Astrocyte (in vitro differentiated cells and primary cell): ENCODE results near the gene BACH2. TPM values are rescaled to one million over a fixed set of nuclear protein-coding genes. Genes with fewer than 3 reads are reported as not detected.

Experiments
- DNase-seq: peaks from one replicate; pipeline ENCODE4 v3.0.0-alpha.2; 2010; ENCODE audit warnings: low read depth
- FAIRE-seq: peaks from 2 replicates; lab custom pipeline; 2011; peaks lifted over from hg19 to GRCh38; lab: Jason Lieb, UNC
- H2AFZ ChIP-seq: 2 replicates; pipeline ENCODE4 v1.6.0; 2012; ENCODE audit warnings: low read depth, low read length, inconsistent platforms
- H3K27ac ChIP-seq: 2 replicates; pipeline ENCODE4 v1.5.1; 2011; ENCODE audit warnings: low read depth, low read length, inconsistent platforms
- H3K27me3 ChIP-seq: 2 replicates; pipeline ENCODE4 v1.6.0; 2011; ENCODE audit warnings: low read length, inconsistent platforms; ENCODE audit not compliant: insufficient read depth
- H3K36me3 ChIP-seq: 2 replicates; pipeline ENCODE4 v1.5.1; 2011; ENCODE audit warnings: low read length, inconsistent platforms; ENCODE audit not compliant: insufficient read depth
- H3K4me1 ChIP-seq: 2 replicates; pipeline ENCODE4 v1.5.1; 2011; ENCODE audit warnings: low read length, inconsistent platforms; ENCODE audit not compliant: insufficient read depth
- H3K4me2 ChIP-seq: 2 replicates; pipeline ENCODE4 v1.6.0; 2012; ENCODE audit warnings: low read length, inconsistent platforms
- H3K4me3 ChIP-seq: 2 replicates; pipeline ENCODE4 v1.5.1; 2011; ENCODE audit warnings: low read depth, mild to moderate bottlenecking, low read length, inconsistent platforms; ENCODE audit not compliant: insufficient read depth
- H3K79me2 ChIP-seq: 2 replicates; pipeline ENCODE4 v1.6.0; 2012; ENCODE audit warnings: mild to moderate bottlenecking, low read length, inconsistent platforms; ENCODE audit not compliant: insufficient read depth
- H3K9ac ChIP-seq: 2 replicates; pipeline ENCODE4 v1.6.0; 2012; ENCODE audit warnings: mild to moderate bottlenecking, low read length, inconsistent platforms
- H3K9me3 ChIP-seq: 2 replicates; pipeline ENCODE4 v1.5.1; 2012; ENCODE audit warnings: low read depth, mild to moderate bottlenecking, low read length, inconsistent platforms; ENCODE audit not compliant: insufficient read depth
- H4K20me1 ChIP-seq: 2 replicates; pipeline ENCODE4 v1.6.0; 2012; ENCODE audit warnings: low read length, inconsistent platforms; ENCODE audit not compliant: insufficient read depth
- H3K27ac Mint-ChIP-seq: one replicate; pipeline ENCODE4 v1.8.0; 2021; ENCODE audit warnings: mild to moderate bottlenecking, mixed read lengths; ENCODE audit not compliant: unreplicated experiment
- H3K27me3 Mint-ChIP-seq: one replicate; pipeline ENCODE4 v1.8.0; 2021; ENCODE audit warnings: low read depth, mixed read lengths; ENCODE audit not compliant: unreplicated experiment
- H3K36me3 Mint-ChIP-seq: one replicate; pipeline ENCODE4 v1.8.0; 2021; ENCODE audit warnings: low read depth, mixed read lengths; ENCODE audit not compliant: unreplicated experiment
- H3K4me1 Mint-ChIP-seq: one replicate; pipeline ENCODE4 v1.8.0; 2021; ENCODE audit warnings: low read depth, mixed read lengths; ENCODE audit not compliant: unreplicated experiment
- H3K4me3 Mint-ChIP-seq: one replicate; pipeline ENCODE4 v1.8.0; 2021; ENCODE audit warnings: mild to moderate bottlenecking, moderate library complexity, mixed read lengths; ENCODE audit not compliant: unreplicated experiment
- H3K9me3 Mint-ChIP-seq: one replicate; pipeline ENCODE4 v1.8.0; 2021; ENCODE audit warnings: mild to moderate bottlenecking, mixed read lengths; ENCODE audit not compliant: unreplicated experiment
- CTCF ChIP-seq: IDR thresholded peaks from 2 replicates; pipeline ENCODE4 v1.5.1; 2011; ENCODE audit warnings: low read depth, mild to moderate bottlenecking, inconsistent platforms, low read length, moderate library complexity; ENCODE audit not compliant: insufficient read depth
- EZH2 ChIP-seq: IDR thresholded peaks from 2 replicates; pipeline ENCODE4 v1.6.1; 2012; ENCODE audit warnings: mild to moderate bottlenecking, low read length, inconsistent platforms; ENCODE audit not compliant: insufficient read depth
- total RNA-seq: library from RNA; stranded (reverse); gene quantifications from 2 replicates; pipeline ENCODE4 v1.2.1, GENCODE V29; 2021

BACH2 gene
- total RNA-seq, 1 donor from 2014 or later: 17.5 TPM

- no peak overlapping the region for H3K4me2 ChIP-seq
- no peak overlapping the region for H3K27ac Mint-ChIP-seq
- H3K27ac ChIP-seq: no peak overlapping the region
- DNase-seq: no peak
- H3K27me3 ChIP-seq: peaks cover 15% of the 10 kb centered on the region
- H3K9me3 ChIP-seq: no peaks in the 10 kb centered on the region
- no peaks in the 10 kb centered on the region for H3K36me3 Mint-ChIP-seq
- no peaks in the 10 kb centered on the region for H3K9me3 Mint-ChIP-seq
- no peaks in the 10 kb centered on the region for H3K4me1 ChIP-seq
- H3K9ac ChIP-seq: no peak overlapping the region
- FAIRE-seq: no peak
- no peak overlapping the region for H2AFZ ChIP-seq
- H3K4me3 ChIP-seq: no peak overlapping the region
- H3K27me3 Mint-ChIP-seq: peaks cover 6% of the 10 kb centered on the region
- TF ChIP-seq CTCF: no peak
- TF ChIP-seq EZH2: no peak
- H4K20me1 ChIP-seq: no peaks in the 10 kb centered on the region
- H3K4me1 Mint-ChIP-seq: no peaks in the 10 kb centered on the region
- no peaks in the 10 kb centered on the region for H3K79me2 ChIP-seq
- no peaks in the 10 kb centered on the region for H3K36me3 ChIP-seq
- no peak overlapping the region for H3K4me3 Mint-ChIP-seq
Observed at GRCh38 chr6:89888871-89889270, 407.8 kb downstream of the BACH2 start.

- H4K20me1 ChIP-seq: no peaks in the 10 kb centered on the region
- H3K36me3 ChIP-seq: no peaks in the 10 kb centered on the region
- no peaks in the 10 kb centered on the region for H3K79me2 ChIP-seq
- Mint-ChIP-seq H3K9me3 (no peaks in the 10 kb centered on the region), H3K4me1 (no peaks in the 10 kb centered on the region), H3K27ac (no peak overlapping the region), H3K27me3 (peaks cover 6% of the 10 kb centered on the region), H3K4me3 (no peak overlapping the region), H3K36me3 (no peaks in the 10 kb centered on the region)
- no peaks in the 10 kb centered on the region for H3K4me1 ChIP-seq
- H3K27me3 ChIP-seq: peaks cover 15% of the 10 kb centered on the region
- DNase-seq: no peak
- no peak overlapping the region for H3K27ac ChIP-seq
- no peak overlapping the region for H2AFZ ChIP-seq
- no peak overlapping the region for H3K4me3 ChIP-seq
- TF ChIP-seq CTCF: no peak
- TF ChIP-seq EZH2: no peak
- H3K9me3 ChIP-seq: no peaks in the 10 kb centered on the region
- no peak for FAIRE-seq
- H3K9ac ChIP-seq: no peak overlapping the region
- no peak overlapping the region for H3K4me2 ChIP-seq
Observed at GRCh38 chr6:89888138-89888514, 408.5 kb downstream of the BACH2 start.

GRCh38 chr6:89887452-89888137 lies 409.0 kb downstream of the BACH2 start:
- TF ChIP-seq CTCF: no peak
- TF ChIP-seq EZH2: no peak
- Histone ChIP-seq H3K4me2 (no peak overlapping the region), H3K4me3 (no peak overlapping the region), H3K9ac (no peak overlapping the region), H2AFZ (no peak overlapping the region), H3K27me3 (peaks cover 15% of the 10 kb centered on the region), H3K4me1 (no peaks in the 10 kb centered on the region), H3K9me3 (no peaks in the 10 kb centered on the region), H4K20me1 (no peaks in the 10 kb centered on the region), H3K36me3 (no peaks in the 10 kb centered on the region), H3K79me2 (no peaks in the 10 kb centered on the region), H3K27ac (no peak overlapping the region)
- H3K9me3 Mint-ChIP-seq: no peaks in the 10 kb centered on the region
- no peak for FAIRE-seq
- no peaks in the 10 kb centered on the region for H3K4me1 Mint-ChIP-seq
- H3K27me3 Mint-ChIP-seq: peaks cover 4% of the 10 kb centered on the region
- H3K36me3 Mint-ChIP-seq: no peaks in the 10 kb centered on the region
- DNase-seq: no peak
- H3K4me3 Mint-ChIP-seq: no peak overlapping the region
- no peak overlapping the region for H3K27ac Mint-ChIP-seq
